Measurements from ENCODE around the gene STK4.

STK4 gene

DNA sequence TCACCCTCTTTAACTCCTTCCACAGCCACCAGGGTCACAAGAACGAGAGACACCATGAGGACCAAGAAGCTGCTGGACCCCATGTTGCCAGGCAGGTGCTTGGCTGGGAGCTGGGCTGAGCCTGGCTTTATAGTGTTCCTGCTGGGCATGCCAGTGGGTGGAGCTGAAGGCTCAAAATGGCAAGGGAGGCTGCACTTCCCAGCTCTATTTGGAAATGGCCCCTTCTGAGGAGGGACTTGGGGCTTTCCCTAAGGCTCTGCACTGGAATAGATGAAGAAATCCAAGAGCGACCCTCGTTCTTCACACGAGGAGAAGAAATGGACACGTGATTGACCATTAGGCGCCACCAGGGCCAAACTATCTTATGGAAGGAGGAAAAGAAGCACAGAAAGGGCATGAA lies 158.1 kb downstream of the STK4 start, which contains the start of gene WFDC12:
TSS of gene WFDC12 (minus strand) at position 101 of the 400 bp plus-strand sequence. CDS start at position 83, 18 bp downstream.
- Mint-ChIP-seq H3K9me3 (no peaks in the 10 kb centered on the region), H3K27ac (no peak within 1 kb of the TSS), H3K4me3 (no peak within 1 kb of the TSS), H3K27me3 (peaks cover 12% of the 10 kb centered on the region), H3K4me1 (no peaks in the 10 kb centered on the region), H3K36me3 (no peaks in the 10 kb centered on the region)
- ATAC-seq (ENCODE audit: low read depth) (no peak), DNase-seq (ENCODE audit: low spot score in 2 of 2) (no peak)

GRCh38 chr20:45128099-45128498 lies 161.8 kb downstream of the STK4 start:
- DNase-seq (ENCODE audit: low spot score in 2 of 2) (no peak), ATAC-seq (ENCODE audit: low read depth) (no peak)
- Mint-ChIP-seq H3K4me1 (no peaks in the 10 kb centered on the region), H3K27me3 (peaks cover 12% of the 10 kb centered on the region), H3K27ac (no peak overlapping the region), H3K36me3 (no peaks in the 10 kb centered on the region), H3K4me3 (no peak overlapping the region), H3K9me3 (no peaks in the 10 kb centered on the region)

Measured in memory B cell (primary cell).